Measurements from ENCODE around the gene TRIM46.
"Not testable (repeated sequence)": the region's sequence is repeated elsewhere in the genome, so short reads cannot be mapped to it uniquely, and the experiment has no call there.

Gene TRIM46

DNA sequence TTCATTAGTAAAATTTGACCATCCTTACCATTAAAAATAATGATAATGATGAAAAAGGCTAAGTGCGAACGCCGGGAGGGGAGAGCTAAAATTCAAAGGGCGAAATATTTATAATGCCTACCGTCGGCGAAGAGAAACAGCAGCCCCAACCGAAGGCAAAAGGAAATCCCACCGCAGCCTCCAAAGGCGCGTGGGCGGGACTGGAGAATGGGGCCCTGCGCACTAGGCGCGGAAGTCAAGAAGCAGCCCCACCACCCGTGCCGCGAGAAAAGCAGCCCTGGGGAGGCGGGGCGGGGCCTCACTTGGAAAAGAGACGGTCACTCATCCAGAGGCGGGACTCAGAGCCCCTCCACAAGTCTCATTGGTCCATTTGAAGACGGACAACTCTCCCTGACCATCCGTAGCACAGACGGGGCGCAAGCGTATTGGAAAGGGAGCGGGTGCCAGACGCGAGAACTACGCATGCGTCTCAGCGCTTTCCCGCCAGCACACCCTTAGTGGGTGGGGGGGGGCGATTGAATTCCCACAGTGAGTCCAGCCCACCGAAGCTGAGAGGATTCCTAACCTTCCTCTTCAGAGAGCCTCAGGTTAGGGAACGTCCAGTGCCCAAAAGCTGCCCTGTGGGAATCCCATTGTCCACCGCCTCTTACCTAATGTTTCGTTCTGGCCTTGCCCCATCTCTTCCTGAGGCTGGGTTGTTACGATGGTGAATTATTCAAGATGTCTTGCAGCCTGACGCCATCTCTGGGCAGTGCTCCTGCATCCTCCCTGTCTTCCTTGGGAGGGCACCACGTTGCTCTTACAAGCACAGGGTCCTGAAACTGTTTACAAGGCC is 53.8 kb downstream of the TRIM46 start:
- DNase-seq (ENCODE audit: low read depth): peak; percentile 98

DNA sequence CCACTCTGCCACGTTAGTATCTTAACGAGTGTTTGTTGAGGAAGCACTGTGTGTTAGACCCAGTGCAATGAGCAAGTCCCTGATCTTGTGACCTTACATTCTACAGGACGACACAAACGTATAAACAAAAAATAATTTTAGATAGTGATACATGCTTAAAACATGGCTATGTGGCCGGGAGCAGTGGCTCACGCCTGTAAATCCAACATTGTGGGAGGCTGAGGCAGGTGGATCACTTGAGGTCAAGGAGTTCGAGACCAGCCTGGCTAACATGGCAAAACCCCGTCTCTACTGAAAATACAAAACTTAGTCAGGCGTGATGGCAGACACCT is 54.4 kb downstream of the TRIM46 start:
- DNase-seq (ENCODE audit: low read depth): no peak

DNA sequence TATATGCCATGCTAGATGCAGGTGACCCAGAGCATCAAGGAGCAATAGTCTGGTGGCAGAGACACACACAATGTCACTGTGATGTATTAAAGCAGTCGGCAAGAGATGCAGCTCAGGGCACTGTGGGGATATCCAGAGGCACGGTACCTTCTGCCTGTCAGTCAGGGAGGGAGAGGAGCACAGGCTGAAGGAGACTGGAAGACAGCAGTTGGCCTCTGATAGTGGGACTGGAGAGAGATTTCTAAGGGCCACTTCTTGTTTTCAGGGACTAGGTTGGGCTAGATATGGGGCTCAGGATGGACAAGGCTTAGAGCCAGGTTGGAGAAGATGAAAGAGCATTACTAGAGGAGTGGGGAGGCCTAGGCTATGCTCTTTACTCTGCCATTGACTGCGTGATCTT is 57.7 kb downstream of the TRIM46 start:
- not testable (repeated sequence) for DNase-seq (ENCODE audit: low read depth)

DNA sequence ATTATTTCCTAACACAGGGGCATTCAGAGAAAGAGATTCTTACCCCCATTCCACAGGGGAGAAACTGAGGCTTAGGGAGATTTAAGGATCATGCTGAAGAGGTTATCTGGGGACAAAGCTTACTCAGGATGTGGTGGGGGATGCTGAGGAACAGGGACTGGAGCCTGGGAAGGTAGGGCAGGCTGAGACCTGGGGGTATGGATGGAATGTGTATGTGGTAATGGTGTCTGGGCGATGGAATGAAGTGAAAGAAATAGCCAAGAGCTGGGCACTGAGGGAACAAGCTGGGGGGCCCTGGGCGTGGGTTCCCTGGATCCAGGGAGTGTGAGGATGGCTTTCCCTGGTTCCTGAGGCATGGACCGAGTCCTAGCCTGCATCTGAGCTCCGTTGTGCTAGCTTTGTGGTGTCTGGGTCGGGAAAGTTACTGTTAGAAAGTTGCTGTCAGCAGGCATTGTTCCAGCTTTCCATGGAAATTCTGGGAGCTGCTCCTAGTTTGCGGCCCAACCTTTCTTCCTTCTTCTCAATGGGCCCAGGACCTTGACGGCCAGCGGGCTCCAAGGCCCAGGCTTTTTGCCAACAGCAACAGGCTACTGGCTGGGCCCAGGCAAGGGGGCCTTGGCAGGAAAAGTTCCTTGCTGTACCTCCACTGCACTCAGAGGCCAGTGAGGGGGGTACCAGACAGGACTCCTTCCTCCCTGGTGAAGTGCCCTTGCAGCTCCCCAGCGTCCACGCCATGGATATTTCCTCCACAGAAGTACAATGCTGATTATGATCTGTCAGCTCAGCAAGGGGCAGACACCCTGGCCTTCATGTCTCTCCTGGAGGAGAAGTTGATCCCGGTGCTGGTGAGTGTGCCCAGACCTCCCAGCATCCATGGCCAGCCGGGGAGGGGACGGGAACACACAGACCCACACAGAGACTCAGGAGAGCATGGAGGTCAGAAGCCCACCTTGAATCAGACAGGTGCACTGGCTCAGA is 58.6 kb downstream of the TRIM46 start:
- not testable (repeated sequence) for DNase-seq (ENCODE audit: low read depth)

DNA sequence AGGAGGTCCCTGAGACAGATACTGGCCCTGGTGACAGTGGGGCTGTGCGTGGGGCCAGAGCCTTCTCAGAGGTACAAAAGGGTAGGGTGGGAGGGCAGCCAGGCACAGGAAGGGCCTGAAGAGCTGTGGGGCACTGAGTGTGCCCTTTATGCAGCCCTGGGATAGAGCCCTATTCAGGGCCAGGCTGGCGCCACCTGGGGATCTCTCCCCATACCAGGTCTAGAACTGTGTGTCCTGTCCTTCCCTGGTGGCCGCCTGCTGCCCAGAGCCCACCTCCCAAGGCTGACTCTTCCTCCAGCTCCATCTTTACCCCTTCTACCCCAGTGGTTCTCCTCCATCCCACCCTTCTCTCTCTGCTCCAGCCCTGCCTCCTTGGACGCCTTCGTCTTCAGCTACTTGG is 59.9 kb downstream of the TRIM46 start:
- DNase-seq (ENCODE audit: low read depth): not testable (repeated sequence)

Measured in CMK (cell line).